ENCODE data around the gene XG.
"Not testable (repeated sequence)": the region's sequence is repeated elsewhere in the genome, so short reads cannot be mapped to it uniquely, and the experiment has no call there.

Gene XG, protein sequence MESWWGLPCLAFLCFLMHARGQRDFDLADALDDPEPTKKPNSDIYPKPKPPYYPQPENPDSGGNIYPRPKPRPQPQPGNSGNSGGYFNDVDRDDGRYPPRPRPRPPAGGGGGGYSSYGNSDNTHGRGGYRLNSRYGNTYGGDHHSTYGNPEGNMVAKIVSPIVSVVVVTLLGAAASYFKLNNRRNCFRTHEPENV

DNA sequence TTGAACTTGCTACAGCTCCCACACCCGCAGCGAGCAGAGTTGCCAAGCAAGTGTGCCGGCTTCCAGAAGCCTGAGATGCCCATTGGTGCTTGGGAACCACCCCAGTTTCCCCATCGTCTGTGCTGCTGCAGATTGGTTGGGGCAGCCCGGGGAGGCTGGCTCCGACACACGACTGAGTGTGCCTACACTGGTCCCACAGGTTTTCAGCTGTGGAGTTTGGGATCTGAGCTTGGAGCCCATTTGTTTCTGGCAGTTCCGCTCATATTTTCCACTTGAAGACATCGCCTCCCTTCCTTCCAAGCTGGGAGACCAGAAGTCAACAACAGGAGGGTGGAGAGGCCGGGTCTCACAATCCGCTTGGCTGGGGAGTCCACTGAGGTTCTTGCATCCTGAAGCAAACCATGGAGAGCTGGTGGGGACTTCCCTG lies at the start of gene XG:
XG (plus strand) TSS at position 167 of the 427 bp plus-strand sequence; CDS start at position 402, 235 bp downstream.
- not testable (repeated sequence) for H3K27ac ChIP-seq (ENCODE audit: low read depth, low read length); H3K4me2 ChIP-seq (ENCODE audit: low read depth, low read length, poor library complexity, severe bottlenecking)

DNA sequence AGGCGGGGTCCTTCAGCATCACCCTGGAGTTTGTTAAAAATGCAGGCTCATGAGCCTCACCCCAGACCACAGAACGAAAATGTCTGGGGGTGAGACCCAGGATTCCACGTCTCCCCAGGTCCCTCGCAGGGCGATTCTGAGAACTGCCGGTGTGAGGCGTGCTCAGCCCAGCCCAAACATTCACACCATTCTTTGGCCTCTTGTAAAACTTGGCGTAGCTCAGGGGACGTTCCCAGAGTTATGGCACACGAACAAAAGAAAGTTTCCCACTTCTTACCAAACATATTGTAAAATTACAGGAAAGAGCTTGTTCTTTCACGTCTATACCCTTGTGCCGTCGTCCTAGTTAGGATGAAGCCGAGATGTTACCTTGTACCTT lies 47.9 kb upstream of the XG start:
- Histone ChIP-seq H3K9ac (ENCODE audit: low read length) (no peak overlapping the region), H3K4me2 (ENCODE audit: low read depth, low read length, poor library complexity, severe bottlenecking) (no peak overlapping the region)

More for the DNA sequence above, at the start of gene XG:
- not testable (repeated sequence) for H3K4me3 ChIP-seq (ENCODE audit: insufficient read depth, low read length, poor library complexity, severe bottlenecking); H3F3A ChIP-seq (ENCODE audit: insufficient read depth); H3K36me3 ChIP-seq (ENCODE audit: low read length); H3K79me2 ChIP-seq (ENCODE audit: insufficient read depth, low read length); H3K9me2 ChIP-seq (replicated peaks; ENCODE audit: insufficient read depth, low read length); H3K9ac ChIP-seq (ENCODE audit: low read length); H4K20me1 ChIP-seq (ENCODE audit: low read depth, low read length); H2AFZ ChIP-seq (ENCODE audit: low read depth, low read length, severe bottlenecking); H3K27me3 ChIP-seq (ENCODE audit: low read length); H3K9me3 ChIP-seq (ENCODE audit: insufficient read depth, low read length)

DNA sequence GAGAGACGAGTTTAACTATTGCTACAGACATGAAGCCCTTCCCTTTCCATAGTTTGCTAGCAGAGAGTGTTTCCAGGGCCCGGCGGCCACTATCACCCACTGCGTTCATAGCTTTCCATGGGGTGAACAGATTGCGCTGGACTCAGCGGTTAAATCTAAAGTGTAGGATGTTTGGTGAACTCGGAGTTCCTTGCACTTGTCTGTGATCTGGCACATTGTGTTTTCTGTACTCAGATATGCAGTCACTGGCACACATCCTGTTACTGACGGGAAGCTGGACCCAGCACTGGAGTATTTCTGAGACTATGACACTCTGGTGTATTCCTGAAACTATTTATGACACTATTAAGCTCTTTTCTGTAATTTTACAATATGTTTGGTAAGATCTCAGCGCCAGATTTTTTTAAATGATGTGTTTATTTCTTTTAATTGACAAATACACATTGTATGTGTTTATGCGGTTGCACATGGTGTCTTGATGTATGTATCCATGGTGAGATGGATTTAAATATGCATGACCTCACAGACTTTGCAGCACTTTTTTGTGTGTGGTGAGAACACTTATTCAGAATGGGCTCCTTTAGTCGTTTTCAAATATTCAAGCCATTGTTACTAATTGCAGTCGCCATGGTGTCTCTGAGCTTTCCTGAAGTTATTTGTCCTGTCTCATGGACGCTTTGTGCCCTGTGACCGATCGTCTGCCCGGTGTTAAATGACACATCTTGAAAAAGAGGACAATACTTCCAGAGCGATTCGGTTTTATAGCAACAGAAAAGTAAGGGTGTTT lies 46.6 kb upstream of the XG start:
- H2AFZ ChIP-seq (ENCODE audit: low read depth, low read length, severe bottlenecking), result no peak overlapping the region
- no peaks in the 10 kb centered on the region for H3K79me2 ChIP-seq (ENCODE audit: insufficient read depth, low read length)
- no peak overlapping the region for H3K4me2 ChIP-seq (ENCODE audit: low read depth, low read length, poor library complexity, severe bottlenecking)
- no peak for TF ChIP-seq EZH2phosphoT487 (conservative IDR thresholded peaks at IDR 0.05; ENCODE audit: low read length)
- TF ChIP-seq, protein P1, sequence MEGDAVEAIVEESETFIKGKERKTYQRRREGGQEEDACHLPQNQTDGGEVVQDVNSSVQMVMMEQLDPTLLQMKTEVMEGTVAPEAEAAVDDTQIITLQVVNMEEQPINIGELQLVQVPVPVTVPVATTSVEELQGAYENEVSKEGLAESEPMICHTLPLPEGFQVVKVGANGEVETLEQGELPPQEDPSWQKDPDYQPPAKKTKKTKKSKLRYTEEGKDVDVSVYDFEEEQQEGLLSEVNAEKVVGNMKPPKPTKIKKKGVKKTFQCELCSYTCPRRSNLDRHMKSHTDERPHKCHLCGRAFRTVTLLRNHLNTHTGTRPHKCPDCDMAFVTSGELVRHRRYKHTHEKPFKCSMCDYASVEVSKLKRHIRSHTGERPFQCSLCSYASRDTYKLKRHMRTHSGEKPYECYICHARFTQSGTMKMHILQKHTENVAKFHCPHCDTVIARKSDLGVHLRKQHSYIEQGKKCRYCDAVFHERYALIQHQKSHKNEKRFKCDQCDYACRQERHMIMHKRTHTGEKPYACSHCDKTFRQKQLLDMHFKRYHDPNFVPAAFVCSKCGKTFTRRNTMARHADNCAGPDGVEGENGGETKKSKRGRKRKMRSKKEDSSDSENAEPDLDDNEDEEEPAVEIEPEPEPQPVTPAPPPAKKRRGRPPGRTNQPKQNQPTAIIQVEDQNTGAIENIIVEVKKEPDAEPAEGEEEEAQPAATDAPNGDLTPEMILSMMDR (IDR thresholded peaks at IDR 0.05; ENCODE audit: insufficient read depth, low read length, poor library complexity, severe bottlenecking), result no peak
- no peaks in the 10 kb centered on the region for H4K20me1 ChIP-seq (ENCODE audit: low read depth, low read length)
- no peaks in the 10 kb centered on the region for H3K36me3 ChIP-seq (ENCODE audit: low read length)
- H3K27ac ChIP-seq (ENCODE audit: low read depth, low read length), result no peak overlapping the region
- H3K27me3 ChIP-seq (ENCODE audit: low read length), result no peaks in the 10 kb centered on the region
- H3F3A ChIP-seq (ENCODE audit: insufficient read depth), result no peaks in the 10 kb centered on the region
- H3K9me2 ChIP-seq (replicated peaks; ENCODE audit: insufficient read depth, low read length), result no peaks in the 10 kb centered on the region
- H3K9ac ChIP-seq (ENCODE audit: low read length), result no peak overlapping the region
- H3K9me3 ChIP-seq (ENCODE audit: insufficient read depth, low read length), result no peaks in the 10 kb centered on the region
- no peak overlapping the region for H3K4me3 ChIP-seq (ENCODE audit: insufficient read depth, low read length, poor library complexity, severe bottlenecking)

More for the DNA sequence above, 47.9 kb upstream of the XG start:
- no peaks in the 10 kb centered on the region for H3K9me3 ChIP-seq (ENCODE audit: insufficient read depth, low read length)
- H3K36me3 ChIP-seq (ENCODE audit: low read length), result no peaks in the 10 kb centered on the region
- H3K9me2 ChIP-seq (replicated peaks; ENCODE audit: insufficient read depth, low read length), result no peaks in the 10 kb centered on the region
- H3F3A ChIP-seq (ENCODE audit: insufficient read depth), result no peaks in the 10 kb centered on the region
- H4K20me1 ChIP-seq (ENCODE audit: low read depth, low read length), result no peaks in the 10 kb centered on the region
- no peak overlapping the region for H3K27ac ChIP-seq (ENCODE audit: low read depth, low read length)
- TF ChIP-seq, protein P1 (IDR thresholded peaks at IDR 0.05; ENCODE audit: insufficient read depth, low read length, poor library complexity, severe bottlenecking), result no peak
- TF ChIP-seq EZH2phosphoT487 (conservative IDR thresholded peaks at IDR 0.05; ENCODE audit: low read length), result no peak
- H3K27me3 ChIP-seq (ENCODE audit: low read length), result no peaks in the 10 kb centered on the region
- H3K4me3 ChIP-seq (ENCODE audit: insufficient read depth, low read length, poor library complexity, severe bottlenecking), result no peak overlapping the region
- no peaks in the 10 kb centered on the region for H3K79me2 ChIP-seq (ENCODE audit: insufficient read depth, low read length)
- H2AFZ ChIP-seq (ENCODE audit: low read depth, low read length, severe bottlenecking), result no peak overlapping the region

DNA sequence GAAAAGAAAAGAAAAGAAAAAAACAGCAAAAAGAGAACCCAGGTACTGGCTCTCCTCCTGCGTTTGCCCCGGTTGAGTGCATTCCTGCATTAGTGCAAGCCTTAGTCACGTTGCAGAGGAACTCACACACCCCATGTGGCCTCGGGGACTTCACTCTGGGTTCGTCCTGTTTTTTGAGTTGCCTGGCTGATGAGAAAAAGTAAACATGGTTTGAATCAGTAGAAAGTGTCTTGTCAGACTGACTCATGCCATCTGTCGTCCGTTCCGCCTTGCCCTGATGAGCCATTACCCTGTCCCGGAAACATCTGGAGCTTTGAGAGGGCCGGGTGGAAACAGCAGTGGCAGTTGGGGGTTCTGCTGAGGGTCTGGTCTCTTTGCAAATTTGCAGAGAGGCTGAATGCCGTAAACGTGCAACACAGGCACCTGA lies 44.5 kb upstream of the XG start:
- H2AFZ ChIP-seq (ENCODE audit: low read depth, low read length, severe bottlenecking), result no peak overlapping the region
- H3K4me3 ChIP-seq (ENCODE audit: insufficient read depth, low read length, poor library complexity, severe bottlenecking), result no peak overlapping the region
- no peaks in the 10 kb centered on the region for H3K9me2 ChIP-seq (replicated peaks; ENCODE audit: insufficient read depth, low read length)
- no peaks in the 10 kb centered on the region for H3K36me3 ChIP-seq (ENCODE audit: low read length)
- H3K4me2 ChIP-seq (ENCODE audit: low read depth, low read length, poor library complexity, severe bottlenecking), result no peak overlapping the region
- H3F3A ChIP-seq (ENCODE audit: insufficient read depth), result no peaks in the 10 kb centered on the region
- H3K9me3 ChIP-seq (ENCODE audit: insufficient read depth, low read length), result no peaks in the 10 kb centered on the region
- no peak for TF ChIP-seq EZH2phosphoT487 (conservative IDR thresholded peaks at IDR 0.05; ENCODE audit: low read length)
- TF ChIP-seq, protein P1 (IDR thresholded peaks at IDR 0.05; ENCODE audit: insufficient read depth, low read length, poor library complexity, severe bottlenecking), result no peak
- H3K27me3 ChIP-seq (ENCODE audit: low read length), result no peaks in the 10 kb centered on the region
- no peaks in the 10 kb centered on the region for H3K79me2 ChIP-seq (ENCODE audit: insufficient read depth, low read length)
- no peak overlapping the region for H3K9ac ChIP-seq (ENCODE audit: low read length)
- H3K27ac ChIP-seq (ENCODE audit: low read depth, low read length), result no peak overlapping the region
- H4K20me1 ChIP-seq (ENCODE audit: low read depth, low read length), result no peaks in the 10 kb centered on the region

Measured in SU-DHL-6 (cell line).